Esophagus muscularis mucosa (tissue), 4 donors: ENCODE results near the gene CWF19L2.

ENCODE experiments used
- EP300 ChIP-seq: sonication (generic); formaldehyde crosslinking; IDR thresholded peaks from one replicate; pipeline ENCODE4 v1.6.1; 2017; ENCODE audit warnings: antibody characterized with exemption
- POLR2A ChIP-seq: fragments of 450-650 bp; IDR thresholded peaks from one replicate; pipeline ENCODE4 v1.6.1; 2017; ENCODE audit warnings: antibody characterized with exemption, moderate library complexity, mild to moderate bottlenecking, low read depth
- POLR2AphosphoS5 ChIP-seq, 2 donors: sonication (generic); formaldehyde crosslinking; IDR thresholded peaks; one replicate each; pipeline ENCODE4 v1.6.1; 2017; ENCODE audit warnings: antibody characterized with exemption in 2 of 2
- TF ChIP-seq, protein P1 (sequence below), 3 experiments: fragments of 200-600 bp in 2 of 3; fragments of 450-650 bp in 1 of 3; sonication (generic) in 2 of 3; IDR thresholded peaks; one replicate each; pipeline ENCODE4 v1.5.1; 2017 to 2019; ENCODE audit warnings: antibody characterized with exemption in 3 of 3, mild to moderate bottlenecking in 2 of 3, moderate library complexity in 1 of 3

GRCh38 chr11:107473792-107474191 is 16.2 kb upstream of the CWF19L2 start:
- TF ChIP-seq, protein P1, sequence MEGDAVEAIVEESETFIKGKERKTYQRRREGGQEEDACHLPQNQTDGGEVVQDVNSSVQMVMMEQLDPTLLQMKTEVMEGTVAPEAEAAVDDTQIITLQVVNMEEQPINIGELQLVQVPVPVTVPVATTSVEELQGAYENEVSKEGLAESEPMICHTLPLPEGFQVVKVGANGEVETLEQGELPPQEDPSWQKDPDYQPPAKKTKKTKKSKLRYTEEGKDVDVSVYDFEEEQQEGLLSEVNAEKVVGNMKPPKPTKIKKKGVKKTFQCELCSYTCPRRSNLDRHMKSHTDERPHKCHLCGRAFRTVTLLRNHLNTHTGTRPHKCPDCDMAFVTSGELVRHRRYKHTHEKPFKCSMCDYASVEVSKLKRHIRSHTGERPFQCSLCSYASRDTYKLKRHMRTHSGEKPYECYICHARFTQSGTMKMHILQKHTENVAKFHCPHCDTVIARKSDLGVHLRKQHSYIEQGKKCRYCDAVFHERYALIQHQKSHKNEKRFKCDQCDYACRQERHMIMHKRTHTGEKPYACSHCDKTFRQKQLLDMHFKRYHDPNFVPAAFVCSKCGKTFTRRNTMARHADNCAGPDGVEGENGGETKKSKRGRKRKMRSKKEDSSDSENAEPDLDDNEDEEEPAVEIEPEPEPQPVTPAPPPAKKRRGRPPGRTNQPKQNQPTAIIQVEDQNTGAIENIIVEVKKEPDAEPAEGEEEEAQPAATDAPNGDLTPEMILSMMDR (IDR thresholded peaks at IDR 0.05), result no peak
- TF ChIP-seq POLR2A (no peak), POLR2AphosphoS5 (IDR thresholded peaks at IDR 0.05) (no peak), EP300 (no peak)
